ENCODE data around the gene IFI27L1.

The IFI27L1 gene

GRCh38 chr14:94125659-94126418 lies 44.7 kb downstream of the IFI27L1 start:
- no peak for TF ChIP-seq CTCF (conservative IDR thresholded peaks at IDR 0.05; ENCODE audit: low read length)
- H3F3A ChIP-seq (ENCODE audit: low read depth): no peaks in the 10 kb centered on the region
- H2AFZ ChIP-seq (ENCODE audit: low read length): no peak overlapping the region
- H3K4me1 ChIP-seq (ENCODE audit: insufficient read depth, low read length, poor library complexity, severe bottlenecking): peaks cover 5% of the 10 kb centered on the region
- H3K27me3 ChIP-seq (ENCODE audit: insufficient read depth, low read length, poor library complexity, severe bottlenecking): no peaks in the 10 kb centered on the region
- no peak overlapping the region for H3K9ac ChIP-seq (ENCODE audit: low read depth, low read length, poor library complexity, severe bottlenecking)
- H4K20me1 ChIP-seq (ENCODE audit: insufficient read depth, low read length, poor library complexity, severe bottlenecking): no peaks in the 10 kb centered on the region
- no peaks in the 10 kb centered on the region for H3K36me3 ChIP-seq (ENCODE audit: insufficient read depth, low read length)
- H3K9me3 ChIP-seq (ENCODE audit: insufficient read depth, low read depth, low read length): no peaks in the 10 kb centered on the region
- no peak overlapping the region for H3K4me3 ChIP-seq (ENCODE audit: low read length, poor library complexity, severe bottlenecking)
- no peak overlapping the region for H3K4me2 ChIP-seq (ENCODE audit: low read depth, low read length, poor library complexity, severe bottlenecking)
- H3K9me2 ChIP-seq (replicated peaks; ENCODE audit: low read depth, low read length): no peaks in the 10 kb centered on the region
- no peaks in the 10 kb centered on the region for H3K79me2 ChIP-seq (ENCODE audit: insufficient read depth, low read length)

GRCh38 chr14:94126419-94126677 lies 45.2 kb downstream of the IFI27L1 start:
- Histone ChIP-seq H3K9ac (ENCODE audit: low read depth, low read length, poor library complexity, severe bottlenecking) (no peak overlapping the region), H3K27me3 (ENCODE audit: insufficient read depth, low read length, poor library complexity, severe bottlenecking) (no peaks in the 10 kb centered on the region), H3K9me3 (ENCODE audit: insufficient read depth, low read depth, low read length) (no peaks in the 10 kb centered on the region), H3K4me1 (ENCODE audit: insufficient read depth, low read length, poor library complexity, severe bottlenecking) (peaks cover 5% of the 10 kb centered on the region), H4K20me1 (ENCODE audit: insufficient read depth, low read length, poor library complexity, severe bottlenecking) (no peaks in the 10 kb centered on the region), H3F3A (ENCODE audit: low read depth) (no peaks in the 10 kb centered on the region), H3K79me2 (ENCODE audit: insufficient read depth, low read length) (no peaks in the 10 kb centered on the region), H3K4me2 (ENCODE audit: low read depth, low read length, poor library complexity, severe bottlenecking) (no peak overlapping the region), H3K9me2 (replicated peaks; ENCODE audit: low read depth, low read length) (no peaks in the 10 kb centered on the region), H3K36me3 (ENCODE audit: insufficient read depth, low read length) (no peaks in the 10 kb centered on the region), H3K4me3 (ENCODE audit: low read length, poor library complexity, severe bottlenecking) (no peak overlapping the region), H2AFZ (ENCODE audit: low read length) (no peak overlapping the region)
- TF ChIP-seq CTCF (conservative IDR thresholded peaks at IDR 0.05; ENCODE audit: low read length): no peak
- no peak for TF ChIP-seq EZH2phosphoT487 (IDR thresholded peaks at IDR 0.05; ENCODE audit: borderline replicate concordance)

- no peaks in the 10 kb centered on the region for H3K9me2 ChIP-seq (replicated peaks; ENCODE audit: low read depth, low read length)
- H3K9ac ChIP-seq (ENCODE audit: low read depth, low read length, poor library complexity, severe bottlenecking): no peak overlapping the region
- no peak overlapping the region for H2AFZ ChIP-seq (ENCODE audit: low read length)
- H3K36me3 ChIP-seq (ENCODE audit: insufficient read depth, low read length): no peaks in the 10 kb centered on the region
- H3K4me2 ChIP-seq (ENCODE audit: low read depth, low read length, poor library complexity, severe bottlenecking): no peak overlapping the region
- no peaks in the 10 kb centered on the region for H3K9me3 ChIP-seq (ENCODE audit: insufficient read depth, low read depth, low read length)
- H3K27me3 ChIP-seq (ENCODE audit: insufficient read depth, low read length, poor library complexity, severe bottlenecking): no peaks in the 10 kb centered on the region
- no peaks in the 10 kb centered on the region for H3K79me2 ChIP-seq (ENCODE audit: insufficient read depth, low read length)
- H3K4me3 ChIP-seq (ENCODE audit: low read length, poor library complexity, severe bottlenecking): no peak overlapping the region
- no peaks in the 10 kb centered on the region for H4K20me1 ChIP-seq (ENCODE audit: insufficient read depth, low read length, poor library complexity, severe bottlenecking)
- peaks cover 5% of the 10 kb centered on the region for H3K4me1 ChIP-seq (ENCODE audit: insufficient read depth, low read length, poor library complexity, severe bottlenecking)
- H3F3A ChIP-seq (ENCODE audit: low read depth): no peaks in the 10 kb centered on the region
- TF ChIP-seq CTCF (conservative IDR thresholded peaks at IDR 0.05; ENCODE audit: low read length): no peak
- TF ChIP-seq EZH2phosphoT487 (IDR thresholded peaks at IDR 0.05; ENCODE audit: borderline replicate concordance): no peak
These were observed 45.7 kb downstream of the IFI27L1 start for GRCh38 chr14:94126800-94127199.

Measured in Loucy (cell line).